PC-3 (cell line): ENCODE results near the gene PSMG2.

Source experiments
- EZH2 ChIP-seq: fragments of 300-600 bp; sonication (generic); IDR thresholded peaks from one replicate; pipeline ENCODE4 v1.6.1; 2017; ENCODE audit warnings: antibody characterized with exemption, mild to moderate bottlenecking, low read length; ENCODE audit not compliant: unreplicated experiment
- TF ChIP-seq, protein P1 (sequence below): fragments of 300-600 bp; sonication (generic); conservative IDR thresholded peaks from 2 replicates; pipeline ENCODE4 v1.5.1; 2017; ENCODE audit warnings: antibody characterized with exemption, low read depth, mild to moderate bottlenecking, low read length

DNA sequence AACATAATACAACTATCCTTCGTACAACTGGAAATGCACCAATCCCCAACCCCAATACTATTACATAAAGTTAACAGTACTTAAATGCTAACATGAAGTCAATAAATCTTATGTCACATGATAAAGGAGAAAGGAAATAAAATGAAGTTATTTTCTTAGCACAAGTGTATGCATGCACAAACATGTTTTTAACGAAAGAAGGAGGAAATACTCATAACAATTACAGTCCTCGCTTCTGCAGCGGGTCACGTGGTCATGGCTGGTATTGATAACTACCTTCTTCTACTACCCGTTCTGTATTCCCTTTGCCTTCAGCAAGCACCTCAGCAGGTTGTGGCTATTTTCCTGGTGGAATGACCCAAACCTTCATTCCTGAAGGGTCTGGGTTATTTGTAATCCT lies 51.7 kb downstream of the PSMG2 start:
- TF ChIP-seq, protein P1, sequence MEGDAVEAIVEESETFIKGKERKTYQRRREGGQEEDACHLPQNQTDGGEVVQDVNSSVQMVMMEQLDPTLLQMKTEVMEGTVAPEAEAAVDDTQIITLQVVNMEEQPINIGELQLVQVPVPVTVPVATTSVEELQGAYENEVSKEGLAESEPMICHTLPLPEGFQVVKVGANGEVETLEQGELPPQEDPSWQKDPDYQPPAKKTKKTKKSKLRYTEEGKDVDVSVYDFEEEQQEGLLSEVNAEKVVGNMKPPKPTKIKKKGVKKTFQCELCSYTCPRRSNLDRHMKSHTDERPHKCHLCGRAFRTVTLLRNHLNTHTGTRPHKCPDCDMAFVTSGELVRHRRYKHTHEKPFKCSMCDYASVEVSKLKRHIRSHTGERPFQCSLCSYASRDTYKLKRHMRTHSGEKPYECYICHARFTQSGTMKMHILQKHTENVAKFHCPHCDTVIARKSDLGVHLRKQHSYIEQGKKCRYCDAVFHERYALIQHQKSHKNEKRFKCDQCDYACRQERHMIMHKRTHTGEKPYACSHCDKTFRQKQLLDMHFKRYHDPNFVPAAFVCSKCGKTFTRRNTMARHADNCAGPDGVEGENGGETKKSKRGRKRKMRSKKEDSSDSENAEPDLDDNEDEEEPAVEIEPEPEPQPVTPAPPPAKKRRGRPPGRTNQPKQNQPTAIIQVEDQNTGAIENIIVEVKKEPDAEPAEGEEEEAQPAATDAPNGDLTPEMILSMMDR: no peak
- no peak for TF ChIP-seq EZH2
